Left cardiac atrium (tissue), 4 donors: ENCODE results near the gene SMARCD2. TPM values are rescaled to one million over a fixed set of nuclear protein-coding genes. Genes with fewer than 3 reads are reported as not detected.
"Not testable (repeated sequence)": the region's sequence is repeated elsewhere in the genome, so short reads cannot be mapped to it uniquely, and the experiment has no call there.

ENCODE experiments used
- ATAC-seq, 2 donors: fragments of 200-7000 bp; cut with Tn5 transposase; one replicate each; pipeline ENCODE4 v1.9.1; 2020; ENCODE audit warnings: mild to moderate bottlenecking in 2 of 2, moderate library complexity in 2 of 2
- DNase-seq: peaks from one replicate; pipeline ENCODE4 v3.0.0-alpha.2; 2020
- intact Hi-C, 2 donors: fragments of 100-400 bp; cut with DNase I; formaldehyde crosslinking; loops; one replicate each; pipeline versions ENCODE4 v1.14.1 to v1.15.1; 2022 to 2023
- total RNA-seq, 2 donors: library from RNA; stranded (reverse); fragmentation: NEBNext Ultra II Directional; extraction: Animal tissue kit (Norgen Biotek cat#: 25700); gene quantifications; one replicate each; pipeline ENCODE4 v1.2.1, GENCODE V29; 2021
- donor health status: DM: no; HTN: yes; CAD: no.
- donor health status: DM: no; HTN: yes; CAD: no; lungs with severe emphysema.
- donor health status: DM: yes; HTN: yes; CAD: no.
- donor health status: Dilated cardiomyopathy.

The SMARCD2 gene
- total RNA-seq, 2 donors from 2014 or later: 33.9 to 37.1 TPM

DNA sequence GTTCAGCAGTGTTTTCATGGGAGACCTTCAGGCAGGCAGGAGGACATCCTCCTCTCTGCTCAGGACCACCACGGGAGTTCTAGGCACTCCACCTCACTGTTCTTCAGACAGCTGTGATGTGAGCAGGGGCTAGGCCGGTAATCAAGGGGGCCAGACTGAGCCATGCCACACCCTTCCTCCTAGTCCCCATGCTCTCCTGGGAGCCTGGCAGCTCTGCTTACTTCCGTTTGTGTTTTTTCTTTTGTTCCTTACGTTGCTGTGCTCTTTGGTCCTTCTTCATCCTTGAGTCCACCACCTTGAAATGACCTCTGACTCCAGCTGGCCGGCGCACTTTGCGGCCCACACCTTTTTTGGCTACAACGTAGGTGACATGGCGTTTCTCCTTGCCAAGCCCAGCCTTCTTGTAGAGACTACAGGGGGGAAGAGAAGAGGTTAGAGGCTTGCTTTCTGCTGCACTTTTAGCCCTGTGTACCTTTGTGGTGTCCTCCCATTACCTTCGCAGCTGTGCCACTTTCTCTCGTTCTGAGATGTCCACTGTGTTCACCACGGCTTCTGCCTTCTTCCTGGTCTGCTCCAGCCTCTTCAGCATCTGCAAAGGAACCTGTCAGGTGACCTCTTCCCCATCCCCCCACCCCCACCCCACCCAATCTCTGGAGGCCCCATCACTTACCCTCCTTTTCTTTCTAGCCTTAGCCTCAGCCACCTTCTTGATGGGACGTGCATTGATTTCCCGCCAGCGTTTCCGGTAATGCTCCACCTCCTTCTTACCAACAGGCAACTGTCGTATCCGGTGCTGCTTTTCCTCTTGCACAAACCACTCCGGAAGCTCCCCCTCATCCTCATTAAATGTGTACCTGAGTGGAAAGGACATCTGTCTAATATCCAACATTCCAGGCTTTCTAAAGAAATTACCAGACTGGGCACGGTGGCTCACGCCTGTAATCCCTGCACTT lies 22.6 kb downstream of the SMARCD2 start:
- DNase-seq (no peak), ATAC-seq (peak in 1 of 2 donors; percentile 8)
- intact Hi-C loops: loop anchor here in 1 of 2 donors (10.0 kb wide), 2 partner anchors 45 to 65 kb away; partner anchors contain the start of genes CCDC47 and DDX42

DNA sequence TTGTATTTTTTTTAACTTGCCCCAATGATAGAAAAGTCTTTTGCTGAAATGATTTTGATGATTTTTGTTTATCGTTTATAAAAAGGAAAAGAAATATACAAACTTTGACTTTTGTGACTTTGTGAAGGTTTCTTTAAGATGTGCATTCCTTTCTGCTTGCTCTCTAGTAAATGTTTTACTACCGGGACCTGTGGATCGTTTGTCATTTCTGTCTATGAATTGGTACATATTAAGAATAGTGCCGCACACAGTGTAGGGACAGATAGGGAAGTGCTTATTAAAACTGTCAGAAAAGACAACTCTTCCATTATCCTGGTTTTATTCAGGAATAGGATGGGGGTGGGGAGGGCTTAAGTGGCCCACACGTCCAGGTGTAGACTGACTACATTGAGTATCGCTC lies 23.4 kb downstream of the SMARCD2 start:
- ATAC-seq (no peak), DNase-seq (no peak)
- intact Hi-C loops: loop anchor here in 1 of 2 donors (10.0 kb wide), 1 partner anchor 64 kb away; no protein-coding TSS in a partner anchor

- intact Hi-C loops: loop anchor here in 1 of 2 donors (10.0 kb wide), 1 partner anchor 63 kb away; no protein-coding TSS in a partner anchor
Measured at GRCh38 chr17:63817736-63818385, 24.6 kb downstream of the SMARCD2 start.

GRCh38 chr17:63816669-63817068 lies 25.8 kb downstream of the SMARCD2 start:
- ATAC-seq (no peak), DNase-seq (no peak)
- intact Hi-C loops: loop anchor here in 1 of 2 donors (10.0 kb wide), 1 partner anchor 62 kb away; no protein-coding TSS in a partner anchor

More at GRCh38 chr17:63817736-63818385, 24.6 kb downstream of the SMARCD2 start:
- no peak for ATAC-seq
- no peak for DNase-seq

- DNase-seq (no peak), ATAC-seq (no peak)
- intact Hi-C loops: loop anchor here in 1 of 2 donors (10.0 kb wide), 1 partner anchor 61 kb away; no protein-coding TSS in a partner anchor
Measured at GRCh38 chr17:63816123-63816522, 26.4 kb downstream of the SMARCD2 start.

- ATAC-seq (no peak), DNase-seq (no peak)
- intact Hi-C loops: loop anchor here in 1 of 2 donors (10.0 kb wide), 1 partner anchor 55 kb away; no protein-coding TSS in a partner anchor
Measured at GRCh38 chr17:63809970-63810369, 32.5 kb downstream of the SMARCD2 start.

GRCh38 chr17:63805591-63805990 lies 36.9 kb downstream of the SMARCD2 start:
- DNase-seq (no peak), ATAC-seq (no peak)
- intact Hi-C loops: no loop called here

- intact Hi-C loops: no loop called here
- no peak for DNase-seq
- ATAC-seq: no peak
Measured at GRCh38 chr17:63804328-63804727, 38.2 kb downstream of the SMARCD2 start.

GRCh38 chr17:63800783-63801182 lies 41.7 kb downstream of the SMARCD2 start:
- no peak for ATAC-seq
- no peak for DNase-seq
- intact Hi-C loops: no loop called here

- intact Hi-C loops: loop anchor here in 1 of 2 donors (10.0 kb wide), 1 partner anchor 726 kb away; no protein-coding TSS in a partner anchor
- DNase-seq (no peak), ATAC-seq (no peak)
Measured at GRCh38 chr17:63798572-63799106, 43.8 kb downstream of the SMARCD2 start.

DNA sequence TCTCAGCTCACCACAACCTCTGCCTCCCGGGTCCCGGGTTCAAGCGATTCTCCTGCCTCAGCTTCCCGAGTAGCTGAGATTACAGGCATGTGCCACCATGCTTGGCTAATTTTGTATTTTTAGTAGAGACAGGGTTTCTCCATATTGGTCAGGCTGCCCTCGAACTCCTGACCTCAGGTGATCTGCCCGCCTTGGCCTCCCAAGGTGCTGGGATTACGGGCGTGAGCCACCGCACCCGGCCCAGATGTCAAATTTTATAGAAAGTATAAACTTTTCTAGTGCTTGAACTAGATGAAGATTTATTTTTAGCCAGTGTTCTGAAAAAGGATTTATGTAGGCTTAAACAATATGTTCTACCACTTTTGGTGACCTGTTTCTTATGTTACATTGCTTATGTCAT lies 46.1 kb downstream of the SMARCD2 start:
- not testable (repeated sequence) for ATAC-seq, DNase-seq
- intact Hi-C loops: loop anchor here in 1 of 2 donors (10.0 kb wide), 1 partner anchor 728 kb away; no protein-coding TSS in a partner anchor

- intact Hi-C loops: loop anchor here in 1 of 2 donors (10.0 kb wide), 1 partner anchor 733 kb away; no protein-coding TSS in a partner anchor
- ATAC-seq (no peak), DNase-seq (no peak)
Measured at GRCh38 chr17:63792055-63792729, 50.3 kb downstream of the SMARCD2 start.

DNA sequence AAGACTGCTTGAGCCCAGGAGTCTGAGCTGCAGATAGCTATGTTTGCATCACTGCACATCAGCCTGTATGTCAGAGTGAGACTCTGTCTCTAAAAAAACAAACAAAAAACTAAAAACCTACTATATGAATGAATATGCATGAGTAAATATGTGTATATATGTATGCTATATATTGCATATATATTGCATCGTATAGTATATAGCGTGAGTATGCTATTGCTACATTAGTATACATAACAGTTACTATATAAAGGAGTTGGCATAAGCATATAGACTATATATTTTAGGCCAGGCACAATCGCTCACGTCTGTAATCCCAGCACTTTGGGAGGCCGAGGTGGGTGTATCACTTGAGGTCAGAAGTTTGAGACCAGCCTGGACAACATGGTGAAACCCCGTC lies 52.4 kb downstream of the SMARCD2 start:
- intact Hi-C loops: loop anchor here in 1 of 2 donors (10.0 kb wide), 1 partner anchor 735 kb away; no protein-coding TSS in a partner anchor
- no peak for DNase-seq
- ATAC-seq: no peak

DNA sequence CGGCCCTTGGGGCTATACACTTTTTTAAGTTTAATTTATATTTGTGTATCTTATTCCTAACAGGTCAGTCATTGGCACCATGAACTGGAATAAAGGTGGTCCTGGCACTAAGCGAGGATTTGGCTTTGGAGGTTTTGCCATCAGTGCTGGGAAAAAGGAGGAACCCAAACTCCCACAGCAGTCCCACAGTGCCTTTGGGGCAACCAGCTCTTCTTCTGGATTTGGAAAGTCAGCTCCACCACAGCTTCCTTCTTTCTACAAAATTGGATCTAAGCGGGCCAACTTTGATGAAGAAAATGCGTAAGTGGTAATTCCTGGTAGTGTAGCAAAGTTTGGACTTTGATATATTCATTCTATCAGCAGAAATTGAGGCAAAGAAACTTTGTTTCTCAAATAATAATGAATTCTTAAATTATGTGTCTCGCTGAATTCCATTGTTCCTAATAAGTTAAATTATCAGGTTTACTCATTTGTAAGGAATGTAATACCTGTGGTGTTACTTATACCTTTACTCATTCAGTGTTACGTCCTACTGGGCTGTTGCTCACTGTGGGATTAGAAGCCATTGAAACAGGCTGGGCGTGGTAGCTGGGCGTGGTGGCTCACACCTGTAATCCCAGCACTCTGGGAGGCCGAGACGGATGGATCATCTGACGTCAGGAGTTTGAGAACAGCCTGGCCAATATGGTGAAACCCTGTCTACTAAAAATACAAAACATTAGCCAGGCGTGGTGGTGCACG lies 55.3 kb downstream of the SMARCD2 start:
- ATAC-seq (no peak), DNase-seq (no peak)
- intact Hi-C loops: no loop called here

DNA sequence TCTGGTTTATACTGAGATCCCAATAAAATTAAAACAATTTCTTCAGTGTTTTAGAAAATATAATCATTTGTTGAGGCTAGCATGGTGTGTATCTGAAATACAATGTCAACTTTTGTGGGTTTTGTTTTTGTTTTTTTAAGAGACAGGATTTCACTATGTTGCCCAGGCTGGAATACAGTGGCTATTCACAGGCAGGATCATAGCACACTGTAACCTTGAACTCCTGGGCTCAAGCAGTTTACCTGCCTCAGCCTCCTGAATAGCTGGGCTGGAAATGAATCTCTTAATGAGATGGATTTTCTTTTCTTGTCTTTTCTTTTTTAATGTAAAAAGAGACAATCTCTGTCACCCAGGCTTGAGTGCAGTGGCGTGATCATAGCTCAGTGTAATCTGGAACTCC lies 56.4 kb downstream of the SMARCD2 start:
- DNase-seq: no peak
- ATAC-seq: no peak
- intact Hi-C loops: no loop called here

- intact Hi-C loops: no loop called here
- no peak for ATAC-seq
- DNase-seq: no peak
Measured at GRCh38 chr17:63785556-63785955, 56.9 kb downstream of the SMARCD2 start.

DNA sequence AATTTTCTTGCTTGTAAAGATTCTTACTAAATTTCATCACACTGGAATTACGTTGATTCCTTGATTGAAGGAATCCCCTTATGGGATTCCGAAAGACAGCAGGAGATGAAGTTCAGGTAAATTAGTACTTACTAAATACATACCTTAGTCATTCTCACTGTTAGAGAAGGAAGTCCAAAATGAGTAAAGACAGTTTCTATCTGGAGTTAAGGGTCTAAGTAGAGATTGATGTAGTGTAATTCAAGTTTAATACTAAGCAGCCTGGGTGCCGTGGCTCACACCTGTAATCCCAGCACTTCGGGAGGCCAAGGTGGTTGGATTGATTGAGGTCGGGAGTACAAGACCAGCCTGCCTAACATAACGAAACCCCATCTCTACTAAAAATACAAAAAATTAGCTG lies 59.0 kb downstream of the SMARCD2 start:
- ATAC-seq (no peak), DNase-seq (no peak)
- intact Hi-C loops: no loop called here
